CD4-positive, CD25-positive, alpha-beta regulatory T cell (primary cell): Measurements from ENCODE around the gene YLPM1. TPM values are rescaled to one million over a fixed set of nuclear protein-coding genes. Genes with fewer than 3 reads are reported as not detected.

Experiments
- ATAC-seq, 2 donors: fragments of 150-1000 bp; cut with Tn5 transposase; one replicate each; pipeline ENCODE4 v1.10.0; 2021; ENCODE audit warnings: low read depth in 2 of 2, moderate number of reproducible peaks in 2 of 2, moderate library complexity in 1 of 2
- DNase-seq, 3 donors: peaks; one replicate each; pipeline versions ENCODE4 v3.0.0 to v3.0.0-alpha.2; 2012 to 2022; ENCODE audit warnings: mixed read lengths in 1 of 3
- H3K27ac ChIP-seq: one replicate; pipeline ENCODE4 v1.7.0; 2013; ENCODE audit warnings: mild to moderate bottlenecking, low read length; ENCODE audit not compliant: insufficient read depth, poor library complexity, severe bottlenecking
- H3K27me3 ChIP-seq: one replicate; pipeline ENCODE4 v1.7.0; 2013; ENCODE audit warnings: low read length; ENCODE audit not compliant: control insufficient read depth, insufficient read depth
- H3K36me3 ChIP-seq: one replicate; pipeline ENCODE4 v1.7.0; 2013; ENCODE audit warnings: mild to moderate bottlenecking, low read length, moderate library complexity; ENCODE audit not compliant: control insufficient read depth, insufficient read depth
- H3K4me1 ChIP-seq: 2 replicates; pipeline ENCODE4 v1.7.0; 2013; ENCODE audit warnings: mild to moderate bottlenecking, low read length; ENCODE audit not compliant: insufficient read depth, control insufficient read depth, poor library complexity, severe bottlenecking
- H3K4me3 ChIP-seq: one replicate; pipeline ENCODE4 v1.7.0; 2013; ENCODE audit warnings: low read depth, mild to moderate bottlenecking, low read length, moderate library complexity
- H3K9me3 ChIP-seq, 2 experiments: 1 replicate in 1 of 2; 2 replicates in 1 of 2; pipeline ENCODE4 v1.7.0; 2013; ENCODE audit warnings: low read length in 2 of 2, mild to moderate bottlenecking in 1 of 2, moderate library complexity in 1 of 2; ENCODE audit not compliant: control insufficient read depth in 2 of 2
- H3K27ac Mint-ChIP-seq, 3 donors: one replicate each; pipeline ENCODE4 v1.8.0; 2020 to 2022; ENCODE audit warnings: mild to moderate bottlenecking in 3 of 3, mixed read lengths in 3 of 3, moderate library complexity in 2 of 3
- H3K27me3 Mint-ChIP-seq: one replicate; pipeline ENCODE4 v1.8.0; 2022; ENCODE audit warnings: mild to moderate bottlenecking, mixed read lengths
- H3K36me3 Mint-ChIP-seq: one replicate; pipeline ENCODE4 v1.8.0; 2020; ENCODE audit warnings: mixed read lengths
- H3K4me1 Mint-ChIP-seq, 4 donors: one replicate each; pipeline ENCODE4 v1.8.0; 2020 to 2022; ENCODE audit warnings: mixed read lengths in 4 of 4, mild to moderate bottlenecking in 1 of 4
- H3K4me3 Mint-ChIP-seq, 4 donors: one replicate each; pipeline ENCODE4 v1.8.0; 2020 to 2022; ENCODE audit warnings: mild to moderate bottlenecking in 4 of 4, mixed read lengths in 4 of 4, moderate library complexity in 3 of 4
- H3K9me3 Mint-ChIP-seq, 7 donors: one replicate each; pipeline ENCODE4 v1.8.0; 2020 to 2022; ENCODE audit warnings: mixed read lengths in 7 of 7, mild to moderate bottlenecking in 3 of 7, moderate library complexity in 2 of 7
- polyA plus RNA-seq, 4 donors: library from polyadenylated mRNA; unstranded; fragments of 300-500 nt; fragmentation: Illumina TruSeq; gene quantifications; one replicate each; pipeline ENCODE4 v1.2.3, GENCODE V29; 2021
- total RNA-seq: library from RNA; stranded (reverse); gene quantifications from one replicate; pipeline ENCODE4 v1.2.3, GENCODE V29; 2022

YLPM1 gene
- total and polyA plus RNA-seq, 5 donors from 2014 or later: 10.5 to 93.2 (median 11.7) TPM

- H3K27ac Mint-ChIP-seq: peak overlapping the region in 2 of 3 donors; percentile 53 to 86
- peaks cover 16 to 53% (median 28%) of the 10 kb centered on the region in 4 donors for H3K4me1 Mint-ChIP-seq
Measured at GRCh38 chr14:74843653-74844052, 80.5 kb downstream of the YLPM1 start.

GRCh38 chr14:74846168-74846567 lies 83.1 kb downstream of the YLPM1 start:
- Histone ChIP-seq H3K36me3 (no peaks in the 10 kb centered on the region), H3K9me3 (no peaks in the 10 kb centered on the region), H3K4me1 (peaks cover 11% of the 10 kb centered on the region), H3K4me3 (no peak overlapping the region), H3K27me3 (no peaks in the 10 kb centered on the region), H3K27ac (no peak overlapping the region)
- no peak overlapping the region for H3K4me3 Mint-ChIP-seq
- H3K27me3 Mint-ChIP-seq: no peaks in the 10 kb centered on the region
- H3K27ac Mint-ChIP-seq: peak overlapping the region in 1 of 3 donors; percentile 15
- H3K4me1 Mint-ChIP-seq: peaks cover 8 to 34% (median 15%) of the 10 kb centered on the region in 4 donors
- no peak for ATAC-seq
- H3K36me3 Mint-ChIP-seq: peaks cover 3% of the 10 kb centered on the region
- DNase-seq: no peak
- no peaks in the 10 kb centered on the region for H3K9me3 Mint-ChIP-seq

More at GRCh38 chr14:74843653-74844052, 80.5 kb downstream of the YLPM1 start:
- DNase-seq (no peak), ATAC-seq (no peak)
- Mint-ChIP-seq H3K9me3 (no peaks in the 10 kb centered on the region), H3K4me3 (no peak overlapping the region), H3K36me3 (peaks cover 7% of the 10 kb centered on the region), H3K27me3 (no peaks in the 10 kb centered on the region)
- H3K27me3 ChIP-seq: no peaks in the 10 kb centered on the region
- peaks cover 20% of the 10 kb centered on the region for H3K4me1 ChIP-seq
- no peaks in the 10 kb centered on the region for H3K9me3 ChIP-seq
- H3K4me3 ChIP-seq: no peak overlapping the region
- peak overlapping the region; percentile 41 for H3K27ac ChIP-seq
- H3K36me3 ChIP-seq: no peaks in the 10 kb centered on the region

GRCh38 chr14:74846968-74847665 lies 84.0 kb downstream of the YLPM1 start:
- H3K4me1 Mint-ChIP-seq: peaks cover 0 to 26% (median 11%) of the 10 kb centered on the region in 4 donors
- H3K9me3 ChIP-seq: no peaks in the 10 kb centered on the region
- no peaks in the 10 kb centered on the region for H3K36me3 Mint-ChIP-seq
- H3K4me3 Mint-ChIP-seq: no peak overlapping the region
- no peak for ATAC-seq
- no peak overlapping the region for H3K4me3 ChIP-seq
- H3K27me3 ChIP-seq: no peaks in the 10 kb centered on the region
- DNase-seq: no peak
- no peaks in the 10 kb centered on the region for H3K36me3 ChIP-seq
- H3K4me1 ChIP-seq: peaks cover 5% of the 10 kb centered on the region
- H3K9me3 Mint-ChIP-seq: no peaks in the 10 kb centered on the region
- H3K27me3 Mint-ChIP-seq: no peaks in the 10 kb centered on the region
- H3K27ac ChIP-seq: no peak overlapping the region
- no peak overlapping the region for H3K27ac Mint-ChIP-seq

GRCh38 chr14:74848768-74849167 lies 85.7 kb downstream of the YLPM1 start:
- Mint-ChIP-seq H3K9me3 (no peaks in the 10 kb centered on the region), H3K4me1 (peaks cover 9 to 31% (median 18%) of the 10 kb centered on the region in 4 donors), H3K27ac (no peak overlapping the region), H3K27me3 (no peaks in the 10 kb centered on the region), H3K36me3 (no peaks in the 10 kb centered on the region), H3K4me3 (no peak overlapping the region)
- Histone ChIP-seq H3K36me3 (no peaks in the 10 kb centered on the region), H3K27me3 (no peaks in the 10 kb centered on the region), H3K4me3 (no peak overlapping the region), H3K27ac (no peak overlapping the region), H3K9me3 (no peaks in the 10 kb centered on the region), H3K4me1 (peaks cover 8% of the 10 kb centered on the region)
- DNase-seq: no peak
- no peak for ATAC-seq

GRCh38 chr14:74852922-74853530 lies 89.9 kb downstream of the YLPM1 start:
- Mint-ChIP-seq H3K4me3 (peak overlapping the region in 2 of 4 donors; percentile 5 to 15), H3K27ac (peak overlapping the region; percentile 9 to 79 (median 65)), H3K4me1 (peaks cover 9 to 39% (median 25%) of the 10 kb centered on the region in 4 donors), H3K9me3 (no peaks in the 10 kb centered on the region), H3K36me3 (peaks cover 10% of the 10 kb centered on the region), H3K27me3 (no peaks in the 10 kb centered on the region)
- peak; percentile 61 to 69 for ATAC-seq
- Histone ChIP-seq H3K4me3 (peak overlapping the region; percentile 35), H3K27ac (no peak overlapping the region), H3K27me3 (no peaks in the 10 kb centered on the region), H3K4me1 (peaks cover 12% of the 10 kb centered on the region), H3K36me3 (no peaks in the 10 kb centered on the region), H3K9me3 (no peaks in the 10 kb centered on the region)
- DNase-seq: peak in 1 of 3 donors; percentile 59

- Histone ChIP-seq H3K27me3 (no peaks in the 10 kb centered on the region), H3K9me3 (no peaks in the 10 kb centered on the region), H3K4me3 (no peak overlapping the region), H3K27ac (no peak overlapping the region), H3K4me1 (peaks cover 12% of the 10 kb centered on the region), H3K36me3 (no peaks in the 10 kb centered on the region)
- ATAC-seq (peak; percentile 14 to 41), DNase-seq (no peak)
- Mint-ChIP-seq H3K27me3 (no peaks in the 10 kb centered on the region), H3K36me3 (peaks cover 10% of the 10 kb centered on the region), H3K4me3 (peak overlapping the region in 1 of 4 donors; percentile 5), H3K9me3 (no peaks in the 10 kb centered on the region), H3K27ac (peak overlapping the region; percentile 9 to 79 (median 65)), H3K4me1 (peaks cover 9 to 38% (median 24%) of the 10 kb centered on the region in 4 donors)
Measured at GRCh38 chr14:74853581-74853980, 90.5 kb downstream of the YLPM1 start.

GRCh38 chr14:74855021-74855420 lies 91.9 kb downstream of the YLPM1 start:
- Mint-ChIP-seq H3K9me3 (no peaks in the 10 kb centered on the region), H3K27ac (peak overlapping the region in 1 of 3 donors; percentile 14), H3K36me3 (peaks cover 10% of the 10 kb centered on the region), H3K4me1 (peaks cover 9 to 35% (median 22%) of the 10 kb centered on the region in 4 donors), H3K27me3 (no peaks in the 10 kb centered on the region), H3K4me3 (no peak overlapping the region)
- Histone ChIP-seq H3K27me3 (no peaks in the 10 kb centered on the region), H3K36me3 (no peaks in the 10 kb centered on the region), H3K4me1 (peaks cover 12% of the 10 kb centered on the region), H3K4me3 (no peak overlapping the region), H3K9me3 (no peaks in the 10 kb centered on the region), H3K27ac (no peak overlapping the region)
- no peak for ATAC-seq
- DNase-seq: no peak
